DMS79 treated with DMSO at 0.1 percent for 48 hours (cell line): ENCODE data around the gene MMP14.

Experiments used
- DNase-seq: peaks from one replicate; lab custom pipeline; 2025; lab: John Stamatoyannopoulos, UW

The MMP14 gene

GRCh38 chr14:22884738-22885523, 48.5 kb downstream of the MMP14 start:
- DNase-seq = no peak

- DNase-seq = no peak
These were observed 49.6 kb downstream of the MMP14 start for GRCh38 chr14:22885975-22886374.

GRCh38 chr14:22886500-22887259, 50.3 kb downstream of the MMP14 start:
- peak; percentile 90 for DNase-seq

- peak; percentile 100 for DNase-seq
These were observed 51.0 kb downstream of the MMP14 start for GRCh38 chr14:22887260-22887989.

- DNase-seq = no peak
These were observed 51.6 kb downstream of the MMP14 start for GRCh38 chr14:22887990-22888378.

GRCh38 chr14:22888662-22889061, 52.3 kb downstream of the MMP14 start:
- no peak for DNase-seq

- no peak for DNase-seq
These were observed 54.0 kb downstream of the MMP14 start for GRCh38 chr14:22890416-22890815.

- DNase-seq = no peak
These were observed 56.1 kb downstream of the MMP14 start for GRCh38 chr14:22892488-22892887.

- DNase-seq = no peak
These were observed 57.3 kb downstream of the MMP14 start for GRCh38 chr14:22893706-22894105.

GRCh38 chr14:22895402-22895801, 59.0 kb downstream of the MMP14 start:
- DNase-seq = no peak

- DNase-seq = peak; percentile 100
These were observed 60.0 kb downstream of the MMP14 start for GRCh38 chr14:22896356-22896755.

- DNase-seq = no peak
These were observed 60.4 kb downstream of the MMP14 start for GRCh38 chr14:22896760-22897159.

- DNase-seq = no peak
These were observed 61.0 kb downstream of the MMP14 start for GRCh38 chr14:22897357-22897756.
